ENCODE results near the gene ZNF48. TPM values are rescaled to one million over a fixed set of nuclear protein-coding genes. Genes with fewer than 3 reads are reported as not detected.

ZNF48 gene
- polyA plus RNA-seq, 1 donor from 2014 or later, result 42.3 TPM

DNA sequence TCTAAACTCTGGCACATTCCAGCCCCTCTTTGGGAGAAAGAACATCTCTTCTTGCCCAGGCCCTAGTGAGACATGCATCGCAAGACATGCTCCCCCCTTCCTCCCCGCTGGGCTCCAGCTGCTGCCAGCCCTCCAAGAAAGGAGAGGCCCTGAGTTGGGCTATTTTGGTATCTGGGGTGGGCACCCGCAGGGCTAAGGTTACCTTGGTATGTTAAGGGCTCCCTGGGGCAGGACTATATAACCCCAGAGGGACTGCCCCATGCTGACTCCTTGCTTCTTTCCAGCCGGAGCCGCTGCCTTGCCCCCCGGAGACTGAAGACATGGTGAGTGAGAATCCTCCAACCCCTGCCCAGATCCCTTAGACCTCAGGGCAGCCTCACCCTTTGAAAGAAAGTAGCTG is 20.7 kb upstream of the ZNF48 start, which contains the start of gene MYL11:
MYL11 (plus strand) TSS at position 265 of the 400 bp plus-strand sequence; CDS start at position 321, 56 bp downstream.
- no peak within 1 kb of the TSS for H2AFZ ChIP-seq (ENCODE audit: low read depth, low read length)
- no peak within 1 kb of the TSS for H3K27ac ChIP-seq (ENCODE audit: low read length)
- H3K4me2 ChIP-seq (ENCODE audit: low read length), result no peak within 1 kb of the TSS
- no peaks in the 10 kb centered on the region for H3K36me3 ChIP-seq (ENCODE audit: insufficient read depth, low read length)
- H3K9ac ChIP-seq (ENCODE audit: low read length), result no peak within 1 kb of the TSS
- TF ChIP-seq MXI1 (conservative IDR thresholded peaks at IDR 0.05; ENCODE audit: poor library complexity, severe bottlenecking) (no peak), POLR2AphosphoS5 (IDR thresholded peaks at IDR 0.05) (no peak), EZH2 (IDR thresholded peaks at IDR 0.05; ENCODE audit: borderline replicate concordance, insufficient read depth, low read length, poor library complexity, severe bottlenecking) (no peak), SMC3 (conservative IDR thresholded peaks at IDR 0.05; ENCODE audit: poor library complexity) (no peak), RAD21 (conservative IDR thresholded peaks at IDR 0.05) (no peak), TAF1 (IDR thresholded peaks at IDR 0.05; ENCODE audit: low read depth) (no peak), EP300 (conservative IDR thresholded peaks at IDR 0.05; ENCODE audit: poor library complexity, severe bottlenecking) (no peak)
- TF ChIP-seq, protein P1, sequence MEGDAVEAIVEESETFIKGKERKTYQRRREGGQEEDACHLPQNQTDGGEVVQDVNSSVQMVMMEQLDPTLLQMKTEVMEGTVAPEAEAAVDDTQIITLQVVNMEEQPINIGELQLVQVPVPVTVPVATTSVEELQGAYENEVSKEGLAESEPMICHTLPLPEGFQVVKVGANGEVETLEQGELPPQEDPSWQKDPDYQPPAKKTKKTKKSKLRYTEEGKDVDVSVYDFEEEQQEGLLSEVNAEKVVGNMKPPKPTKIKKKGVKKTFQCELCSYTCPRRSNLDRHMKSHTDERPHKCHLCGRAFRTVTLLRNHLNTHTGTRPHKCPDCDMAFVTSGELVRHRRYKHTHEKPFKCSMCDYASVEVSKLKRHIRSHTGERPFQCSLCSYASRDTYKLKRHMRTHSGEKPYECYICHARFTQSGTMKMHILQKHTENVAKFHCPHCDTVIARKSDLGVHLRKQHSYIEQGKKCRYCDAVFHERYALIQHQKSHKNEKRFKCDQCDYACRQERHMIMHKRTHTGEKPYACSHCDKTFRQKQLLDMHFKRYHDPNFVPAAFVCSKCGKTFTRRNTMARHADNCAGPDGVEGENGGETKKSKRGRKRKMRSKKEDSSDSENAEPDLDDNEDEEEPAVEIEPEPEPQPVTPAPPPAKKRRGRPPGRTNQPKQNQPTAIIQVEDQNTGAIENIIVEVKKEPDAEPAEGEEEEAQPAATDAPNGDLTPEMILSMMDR (IDR thresholded peaks at IDR 0.05; ENCODE audit: poor library complexity, severe bottlenecking), result no peak
- TF ChIP-seq, protein P2, sequence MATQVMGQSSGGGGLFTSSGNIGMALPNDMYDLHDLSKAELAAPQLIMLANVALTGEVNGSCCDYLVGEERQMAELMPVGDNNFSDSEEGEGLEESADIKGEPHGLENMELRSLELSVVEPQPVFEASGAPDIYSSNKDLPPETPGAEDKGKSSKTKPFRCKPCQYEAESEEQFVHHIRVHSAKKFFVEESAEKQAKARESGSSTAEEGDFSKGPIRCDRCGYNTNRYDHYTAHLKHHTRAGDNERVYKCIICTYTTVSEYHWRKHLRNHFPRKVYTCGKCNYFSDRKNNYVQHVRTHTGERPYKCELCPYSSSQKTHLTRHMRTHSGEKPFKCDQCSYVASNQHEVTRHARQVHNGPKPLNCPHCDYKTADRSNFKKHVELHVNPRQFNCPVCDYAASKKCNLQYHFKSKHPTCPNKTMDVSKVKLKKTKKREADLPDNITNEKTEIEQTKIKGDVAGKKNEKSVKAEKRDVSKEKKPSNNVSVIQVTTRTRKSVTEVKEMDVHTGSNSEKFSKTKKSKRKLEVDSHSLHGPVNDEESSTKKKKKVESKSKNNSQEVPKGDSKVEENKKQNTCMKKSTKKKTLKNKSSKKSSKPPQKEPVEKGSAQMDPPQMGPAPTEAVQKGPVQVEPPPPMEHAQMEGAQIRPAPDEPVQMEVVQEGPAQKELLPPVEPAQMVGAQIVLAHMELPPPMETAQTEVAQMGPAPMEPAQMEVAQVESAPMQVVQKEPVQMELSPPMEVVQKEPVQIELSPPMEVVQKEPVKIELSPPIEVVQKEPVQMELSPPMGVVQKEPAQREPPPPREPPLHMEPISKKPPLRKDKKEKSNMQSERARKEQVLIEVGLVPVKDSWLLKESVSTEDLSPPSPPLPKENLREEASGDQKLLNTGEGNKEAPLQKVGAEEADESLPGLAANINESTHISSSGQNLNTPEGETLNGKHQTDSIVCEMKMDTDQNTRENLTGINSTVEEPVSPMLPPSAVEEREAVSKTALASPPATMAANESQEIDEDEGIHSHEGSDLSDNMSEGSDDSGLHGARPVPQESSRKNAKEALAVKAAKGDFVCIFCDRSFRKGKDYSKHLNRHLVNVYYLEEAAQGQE (IDR thresholded peaks at IDR 0.05; ENCODE audit: borderline replicate concordance), result no peak
- no peaks in the 10 kb centered on the region for H3F3A ChIP-seq (ENCODE audit: insufficient read depth, low read length, poor library complexity, severe bottlenecking)
- no peaks in the 10 kb centered on the region for H3K27me3 ChIP-seq (ENCODE audit: insufficient read depth, low read depth, low read length)
- H3K9me3 ChIP-seq (ENCODE audit: low read length), result no peaks in the 10 kb centered on the region
- no peaks in the 10 kb centered on the region for H4K20me1 ChIP-seq (ENCODE audit: insufficient read depth)
- no peaks in the 10 kb centered on the region for H3K9me2 ChIP-seq (ENCODE audit: insufficient read depth, low read length)
- no peak within 1 kb of the TSS for H3K4me3 ChIP-seq (ENCODE audit: low read length)
- H3K79me2 ChIP-seq (replicated peaks; ENCODE audit: insufficient read depth, low read length), result peaks cover 3% of the 10 kb centered on the region

DNA sequence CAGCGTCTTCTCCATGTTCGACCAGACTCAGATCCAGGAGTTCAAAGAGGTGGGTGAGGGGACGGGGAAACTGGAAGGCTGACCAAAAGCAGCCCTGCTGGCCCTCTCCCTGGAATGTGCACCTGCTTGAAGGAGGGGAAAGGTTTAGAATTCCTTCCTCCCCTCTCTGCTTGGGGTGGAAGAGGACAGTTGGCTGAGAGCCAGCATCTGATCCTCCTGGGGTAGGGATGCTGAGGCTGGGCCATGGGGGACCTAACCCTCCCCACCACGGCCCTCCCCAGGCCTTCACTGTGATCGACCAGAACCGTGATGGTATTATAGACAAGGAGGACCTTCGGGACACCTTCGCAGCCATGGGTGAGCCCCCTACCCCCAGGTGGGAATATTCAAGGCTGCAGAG is 19.4 kb upstream of the ZNF48 start:
- no peak overlapping the region for H3K27ac ChIP-seq (ENCODE audit: low read length)
- no peak overlapping the region for H2AFZ ChIP-seq (ENCODE audit: low read depth, low read length)
- H3K9ac ChIP-seq (ENCODE audit: low read length), result no peak overlapping the region
- TF ChIP-seq MXI1 (conservative IDR thresholded peaks at IDR 0.05; ENCODE audit: poor library complexity, severe bottlenecking) (no peak), EP300 (conservative IDR thresholded peaks at IDR 0.05; ENCODE audit: poor library complexity, severe bottlenecking) (no peak), TAF1 (IDR thresholded peaks at IDR 0.05; ENCODE audit: low read depth) (no peak)
- TF ChIP-seq, protein P2 (IDR thresholded peaks at IDR 0.05; ENCODE audit: borderline replicate concordance), result no peak
- H3F3A ChIP-seq (ENCODE audit: insufficient read depth, low read length, poor library complexity, severe bottlenecking), result no peaks in the 10 kb centered on the region
- H3K79me2 ChIP-seq (replicated peaks; ENCODE audit: insufficient read depth, low read length), result peaks cover 5% of the 10 kb centered on the region
- H3K9me2 ChIP-seq (ENCODE audit: insufficient read depth, low read length), result no peaks in the 10 kb centered on the region
- H3K9me3 ChIP-seq (ENCODE audit: low read length), result no peaks in the 10 kb centered on the region
- H3K27me3 ChIP-seq (ENCODE audit: insufficient read depth, low read depth, low read length), result no peaks in the 10 kb centered on the region
- H3K4me2 ChIP-seq (ENCODE audit: low read length), result no peak overlapping the region
- no peak overlapping the region for H3K4me3 ChIP-seq (ENCODE audit: low read length)
- H4K20me1 ChIP-seq (ENCODE audit: insufficient read depth), result no peaks in the 10 kb centered on the region
- H3K36me3 ChIP-seq (ENCODE audit: insufficient read depth, low read length), result no peaks in the 10 kb centered on the region
